GM20000 (cell line): ENCODE data around the gene CDX2.
A peak's percentile ranks its signal among the peaks of the same experiment; 100 is the strongest.

Source experiments
- DNase-seq: peaks from one replicate; pipeline ENCODE4 v3.0.0; 2012; ENCODE audit warnings: low spot score
- TF ChIP-seq, protein P1 (sequence below): IDR thresholded peaks from 2 replicates; pipeline ENCODE4 v1.5.1; 2012; ENCODE audit warnings: mild to moderate bottlenecking, control low read depth; ENCODE audit errors: extremely low read depth, missing control alignments

Gene CDX2

GRCh38 chr13:27972478-27972820 lies 3.3 kb upstream of the CDX2 start:
- TF ChIP-seq, protein P1, sequence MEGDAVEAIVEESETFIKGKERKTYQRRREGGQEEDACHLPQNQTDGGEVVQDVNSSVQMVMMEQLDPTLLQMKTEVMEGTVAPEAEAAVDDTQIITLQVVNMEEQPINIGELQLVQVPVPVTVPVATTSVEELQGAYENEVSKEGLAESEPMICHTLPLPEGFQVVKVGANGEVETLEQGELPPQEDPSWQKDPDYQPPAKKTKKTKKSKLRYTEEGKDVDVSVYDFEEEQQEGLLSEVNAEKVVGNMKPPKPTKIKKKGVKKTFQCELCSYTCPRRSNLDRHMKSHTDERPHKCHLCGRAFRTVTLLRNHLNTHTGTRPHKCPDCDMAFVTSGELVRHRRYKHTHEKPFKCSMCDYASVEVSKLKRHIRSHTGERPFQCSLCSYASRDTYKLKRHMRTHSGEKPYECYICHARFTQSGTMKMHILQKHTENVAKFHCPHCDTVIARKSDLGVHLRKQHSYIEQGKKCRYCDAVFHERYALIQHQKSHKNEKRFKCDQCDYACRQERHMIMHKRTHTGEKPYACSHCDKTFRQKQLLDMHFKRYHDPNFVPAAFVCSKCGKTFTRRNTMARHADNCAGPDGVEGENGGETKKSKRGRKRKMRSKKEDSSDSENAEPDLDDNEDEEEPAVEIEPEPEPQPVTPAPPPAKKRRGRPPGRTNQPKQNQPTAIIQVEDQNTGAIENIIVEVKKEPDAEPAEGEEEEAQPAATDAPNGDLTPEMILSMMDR, result no peak
- no peak for DNase-seq

DNA sequence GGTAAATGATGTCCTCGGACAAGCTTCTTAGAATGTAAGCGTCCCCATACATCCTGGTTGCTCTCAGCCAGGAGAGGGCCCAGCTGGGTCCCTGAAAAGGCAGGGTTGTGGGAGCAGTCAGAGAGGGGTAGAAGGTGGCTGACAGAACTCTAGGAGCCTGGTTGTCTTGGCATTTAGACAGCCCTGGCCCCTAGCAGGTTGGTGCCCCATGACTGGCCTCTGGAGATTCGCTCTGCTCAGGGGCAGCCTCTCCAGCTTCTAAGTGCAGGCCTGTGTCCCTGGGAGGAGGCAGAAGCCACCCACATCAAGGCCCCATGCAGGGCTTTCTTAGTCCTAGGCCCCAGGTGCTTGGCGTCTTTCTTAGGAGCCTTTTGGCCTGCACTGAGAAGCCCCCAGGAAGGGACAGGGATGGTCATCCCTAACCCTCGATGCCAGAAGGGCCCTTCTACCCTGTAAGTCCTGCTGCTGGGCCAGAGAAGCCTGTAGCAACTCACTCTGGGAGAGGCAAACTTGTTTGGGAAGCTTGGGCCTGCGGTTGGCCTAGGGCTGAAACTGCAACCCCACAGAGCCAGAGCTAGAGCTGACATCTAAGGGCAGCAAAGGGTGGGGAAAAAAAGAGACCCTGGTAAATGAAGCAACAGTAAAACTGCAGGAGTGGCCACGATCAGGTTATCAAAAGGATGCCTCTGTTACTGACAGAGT lies 2.8 kb upstream of the CDX2 start:
- no peak for DNase-seq

GRCh38 chr13:27971236-27971645 lies 2.1 kb upstream of the CDX2 start:
- DNase-seq, result no peak
- TF ChIP-seq, protein P1, result no peak

More for the DNA sequence above, 2.8 kb upstream of the CDX2 start:
- TF ChIP-seq, protein P1, result no peak

GRCh38 chr13:27970382-27971235 lies 1.5 kb upstream of the CDX2 start:
- TF ChIP-seq, protein P1, result no peak
- DNase-seq, result peak; percentile 31

- no peak for DNase-seq
- TF ChIP-seq, protein P1, result no peak
Observed at GRCh38 chr13:27969866-27970229, 733 bp upstream of the CDX2 start.

GRCh38 chr13:27968316-27969081 lies 616 bp downstream of the CDX2 start:
- TF ChIP-seq, protein P1, result no peak
- peak; percentile 53 for DNase-seq
